HCT116 (cell line): ENCODE measurements around the gene CPM. TPM values are rescaled to one million over a fixed set of nuclear protein-coding genes. Genes with fewer than 3 reads are reported as not detected.

ENCODE experiments used
- ATAC-seq: fragments of 200-7000 bp; cut with Tn5 transposase; 2 replicates; pipeline ENCODE4 v1.9.1; 2020; ENCODE audit warnings: mild to moderate bottlenecking, moderate library complexity
- BruUV-seq: library from RNA; stranded (reverse); fragments of 400-500 nt; replicated peaks from 2 replicates; lab custom pipeline; 2021; lab: Mats Ljungman, UMichigan
- CTCF ChIA-PET: fragments of 300-600 bp; sonication (Branson Sonifier 250); formaldehyde crosslinking; loops from one replicate; lab custom pipeline; 2021; ENCODE audit warnings: antibody characterized with exemption; lab: Charles Lee
- POLR2A ChIA-PET: fragments of 300-600, 350-600 bp; sonication (Branson Sonifier 250); formaldehyde crosslinking; loops from one replicate; lab custom pipeline; 2021; ENCODE audit warnings: antibody characterized with exemption; lab: Charles Lee
- RAD21 ChIA-PET, 2 experiments: fragments of 300-600 bp; sonication (Branson Sonifier 250); formaldehyde crosslinking; loops; one replicate each; lab custom pipeline; 2023; ENCODE audit warnings: low total read pairs in 2 of 2; ENCODE audit not compliant: uncharacterized antibody in 2 of 2, unreplicated experiment in 2 of 2, low non-redundant PET in 1 of 2; lab: Charles Lee
- DNase-seq: peaks from one replicate; pipeline ENCODE4 v3.0.0-alpha.2; 2010; ENCODE audit warnings: low read depth, low spot score
- H2AFZ ChIP-seq: fragments of 200-600 bp; shearing (Covaris generic), sonication (generic); 2 replicates; pipeline ENCODE4 v1.6.1; 2017; ENCODE audit warnings: low read depth, mixed run types, mixed read lengths, antibody characterized with exemption, low read length; ENCODE audit not compliant: poor library complexity, severe bottlenecking
- H3K27ac ChIP-seq: 2 replicates; pipeline ENCODE4 v1.5.1; 2012; ENCODE audit warnings: low read depth, low read length
- H3K27me3 ChIP-seq: fragments of 200-600 bp; sonication (generic); 2 replicates; pipeline ENCODE4 v1.6.1; 2016; ENCODE audit warnings: mixed run types, low read length, mixed read lengths; ENCODE audit not compliant: insufficient read depth
- H3K36me3 ChIP-seq, 2 experiments: fragments of 200-500 bp in 1 of 2; fragments of 200-600 bp in 1 of 2; sonication (Bioruptor generic) in 1 of 2; sonication (generic) in 1 of 2; 2 replicates each; pipeline versions ENCODE4 v1.5.1 to v1.6.1; 2014 to 2016; ENCODE audit warnings: low read length in 2 of 2, inconsistent platforms in 1 of 2, mixed read lengths in 1 of 2, mixed run types in 1 of 2; ENCODE audit not compliant: insufficient read depth in 2 of 2, control insufficient read depth in 1 of 2
- H3K4me1 ChIP-seq, 2 experiments: fragments of 200-600 bp in 1 of 2; sonication (generic) in 1 of 2; 2 replicates each; pipeline versions ENCODE4 v1.5.1 to v1.6.1; 2012 to 2017; ENCODE audit warnings: low read length in 2 of 2, inconsistent platforms in 1 of 2, mild to moderate bottlenecking in 1 of 2, mixed read lengths in 1 of 2, mixed run types in 1 of 2, moderate library complexity in 1 of 2; ENCODE audit not compliant: insufficient read depth in 2 of 2, control insufficient read depth in 1 of 2
- H3K4me2 ChIP-seq: fragments of 200-600 bp; sonication (generic); 2 replicates; pipeline ENCODE4 v1.6.1; 2017; ENCODE audit warnings: mixed run types, low read length, mixed read lengths
- H3K4me3 ChIP-seq, 2 experiments: fragments of 200-600 bp in 1 of 2; sonication (generic) in 1 of 2; replicated peaks in 1 of 2; 2 replicates each; pipeline ENCODE4 v1.5.1; 2011 to 2016; ENCODE audit warnings: low read length in 2 of 2, control low read depth in 1 of 2, low read depth in 1 of 2, mild to moderate bottlenecking in 1 of 2, mixed read lengths in 1 of 2, mixed run types in 1 of 2
- H3K79me2 ChIP-seq: fragments of 200-600 bp; sonication (generic); 2 replicates; pipeline ENCODE4 v1.6.1; 2017; ENCODE audit warnings: mild to moderate bottlenecking, mixed run types, low read length, moderate library complexity, mixed read lengths; ENCODE audit not compliant: insufficient read depth
- H3K9ac ChIP-seq: fragments of 200-600 bp; sonication (generic); 2 replicates; pipeline ENCODE4 v1.6.1; 2016; ENCODE audit warnings: low read length, mixed read lengths
- H3K9me2 ChIP-seq: fragments of 200-600 bp; sonication (generic), shearing (Covaris generic); 2 replicates; pipeline ENCODE4 v1.6.1; 2017; ENCODE audit warnings: mixed run types, mild to moderate bottlenecking, moderate library complexity; ENCODE audit not compliant: insufficient read depth
- H3K9me3 ChIP-seq, 2 experiments: fragments of 200-500 bp in 1 of 2; fragments of 200-600 bp in 1 of 2; sonication (Bioruptor generic) in 1 of 2; sonication (generic) in 1 of 2; 2 replicates each; pipeline ENCODE4 v1.6.1; 2014 to 2017; ENCODE audit warnings: low read length in 2 of 2, mixed read lengths in 2 of 2, inconsistent platforms in 1 of 2, low read depth in 1 of 2, mild to moderate bottlenecking in 1 of 2, mixed run types in 1 of 2, moderate library complexity in 1 of 2; ENCODE audit not compliant: control insufficient read depth in 1 of 2, insufficient read depth in 1 of 2
- H4K20me1 ChIP-seq: fragments of 200-600 bp; sonication (generic), shearing (Covaris generic); 2 replicates; pipeline ENCODE4 v1.6.1; 2017; ENCODE audit warnings: mixed run types, mild to moderate bottlenecking, moderate library complexity; ENCODE audit not compliant: insufficient read depth
- CEBPB ChIP-seq: IDR thresholded peaks from 2 replicates; pipeline ENCODE4 v1.6.1; 2012; ENCODE audit warnings: low read depth
- ELF1 ChIP-seq: IDR thresholded peaks from 2 replicates; pipeline ENCODE4 v1.6.1; 2012; ENCODE audit warnings: low read depth, borderline replicate concordance
- JUND ChIP-seq: IDR thresholded peaks from 2 replicates; pipeline ENCODE4 v1.6.1; 2012
- MAX ChIP-seq: IDR thresholded peaks from 2 replicates; pipeline ENCODE4 v1.6.1; 2012
- POLR2A ChIP-seq: IDR thresholded peaks from 2 replicates; pipeline ENCODE4 v1.7.0; 2011; ENCODE audit warnings: borderline replicate concordance; ENCODE audit not compliant: insufficient read depth, insufficient read length; ENCODE audit errors: extremely low read depth
- RAD21 ChIP-seq: IDR thresholded peaks from 2 replicates; pipeline ENCODE4 v1.6.1; 2012; ENCODE audit warnings: low read depth, mild to moderate bottlenecking
- SIN3A ChIP-seq: IDR thresholded peaks from 2 replicates; pipeline ENCODE4 v1.6.1; 2012; ENCODE audit warnings: low read depth
- YY1 ChIP-seq: IDR thresholded peaks from 2 replicates; pipeline ENCODE4 v1.6.1; 2011; ENCODE audit warnings: low read length, low read depth, moderate library complexity, mild to moderate bottlenecking; ENCODE audit not compliant: insufficient replicate concordance; ENCODE audit errors: extremely low read depth
- ZFX ChIP-seq: fragments of 450-650 bp; IDR thresholded peaks from 2 replicates; pipeline ENCODE4 v1.6.1; 2017
- intact Hi-C: fragments of 100-400 bp; cut with micrococcal nuclease; formaldehyde crosslinking; loops from 2 replicates; pipeline ENCODE4 v1.10.0; 2022
- total RNA-seq: library from RNA; stranded (reverse); gene quantifications from one replicate; pipeline ENCODE4 v1.2.1, GENCODE V29; 2021; ENCODE audit not compliant: unreplicated experiment
- TF ChIP-seq, protein P1 (sequence below): IDR thresholded peaks from 2 replicates; pipeline ENCODE4 v1.6.1; 2012; ENCODE audit warnings: low read depth

Gene CPM
- total RNA-seq, 1 experiment from 2014 or later = 5.3 TPM

DNA sequence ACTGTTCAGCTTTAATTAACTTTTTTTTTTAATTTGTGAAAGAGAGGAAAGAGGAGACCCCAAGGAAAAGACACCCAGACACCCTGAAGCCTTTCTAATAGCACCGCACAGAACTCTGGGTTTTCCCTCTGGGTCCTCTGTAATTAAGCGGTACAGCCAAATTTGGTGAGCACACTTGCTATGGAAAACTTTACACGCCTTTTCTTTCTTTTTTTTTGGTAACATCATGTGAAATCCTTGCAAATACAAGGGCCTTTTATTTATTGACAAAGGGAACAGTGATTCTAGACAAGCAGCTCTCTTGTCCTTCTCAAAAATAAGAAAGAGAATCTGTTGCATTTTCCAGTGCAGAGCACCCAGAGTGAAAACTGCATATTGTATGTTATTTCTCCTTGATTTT is 44.4 kb upstream of the CPM start:
- Histone ChIP-seq H3K4me2 (no peak overlapping the region), H4K20me1 (no peaks in the 10 kb centered on the region), H2AFZ (no peak overlapping the region), H3K27ac (no peak overlapping the region), H3K4me3 (no peak overlapping the region), H3K79me2 (no peaks in the 10 kb centered on the region), H3K9me2 (no peaks in the 10 kb centered on the region), H3K9me3 (no peaks in the 10 kb centered on the region), H3K9ac (no peak overlapping the region), H3K27me3 (no peaks in the 10 kb centered on the region), H3K36me3 (no peaks in the 10 kb centered on the region), H3K4me1 (no peaks in the 10 kb centered on the region)
- RAD21 ChIA-PET = no interaction called here
- ATAC-seq = no peak
- TF ChIP-seq JUND (no peak), RAD21 (no peak), YY1 (no peak), ELF1 (no peak), MAX (no peak), CEBPB (no peak), POLR2A (no peak), ZFX (no peak), SIN3A (no peak)
- TF ChIP-seq, protein P1, sequence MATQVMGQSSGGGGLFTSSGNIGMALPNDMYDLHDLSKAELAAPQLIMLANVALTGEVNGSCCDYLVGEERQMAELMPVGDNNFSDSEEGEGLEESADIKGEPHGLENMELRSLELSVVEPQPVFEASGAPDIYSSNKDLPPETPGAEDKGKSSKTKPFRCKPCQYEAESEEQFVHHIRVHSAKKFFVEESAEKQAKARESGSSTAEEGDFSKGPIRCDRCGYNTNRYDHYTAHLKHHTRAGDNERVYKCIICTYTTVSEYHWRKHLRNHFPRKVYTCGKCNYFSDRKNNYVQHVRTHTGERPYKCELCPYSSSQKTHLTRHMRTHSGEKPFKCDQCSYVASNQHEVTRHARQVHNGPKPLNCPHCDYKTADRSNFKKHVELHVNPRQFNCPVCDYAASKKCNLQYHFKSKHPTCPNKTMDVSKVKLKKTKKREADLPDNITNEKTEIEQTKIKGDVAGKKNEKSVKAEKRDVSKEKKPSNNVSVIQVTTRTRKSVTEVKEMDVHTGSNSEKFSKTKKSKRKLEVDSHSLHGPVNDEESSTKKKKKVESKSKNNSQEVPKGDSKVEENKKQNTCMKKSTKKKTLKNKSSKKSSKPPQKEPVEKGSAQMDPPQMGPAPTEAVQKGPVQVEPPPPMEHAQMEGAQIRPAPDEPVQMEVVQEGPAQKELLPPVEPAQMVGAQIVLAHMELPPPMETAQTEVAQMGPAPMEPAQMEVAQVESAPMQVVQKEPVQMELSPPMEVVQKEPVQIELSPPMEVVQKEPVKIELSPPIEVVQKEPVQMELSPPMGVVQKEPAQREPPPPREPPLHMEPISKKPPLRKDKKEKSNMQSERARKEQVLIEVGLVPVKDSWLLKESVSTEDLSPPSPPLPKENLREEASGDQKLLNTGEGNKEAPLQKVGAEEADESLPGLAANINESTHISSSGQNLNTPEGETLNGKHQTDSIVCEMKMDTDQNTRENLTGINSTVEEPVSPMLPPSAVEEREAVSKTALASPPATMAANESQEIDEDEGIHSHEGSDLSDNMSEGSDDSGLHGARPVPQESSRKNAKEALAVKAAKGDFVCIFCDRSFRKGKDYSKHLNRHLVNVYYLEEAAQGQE = no peak
- CTCF ChIA-PET = no interaction called here
- POLR2A ChIA-PET = no interaction called here
- intact Hi-C loops = no loop called here
- BruUV-seq = no TSS peak
- DNase-seq = no peak
